IPS-20b (cell line): ENCODE measurements around the gene TRIM58.

Experiments
- H3K27ac ChIP-seq: one replicate; pipeline ENCODE4 v1.5.1; 2013; ENCODE audit warnings: low read length
- H3K27me3 ChIP-seq: 2 replicates; pipeline ENCODE4 v1.6.1; 2013; ENCODE audit warnings: mild to moderate bottlenecking, low read length, inconsistent platforms; ENCODE audit not compliant: insufficient read depth
- H3K36me3 ChIP-seq: 2 replicates; pipeline ENCODE4 v1.6.1; 2013; ENCODE audit warnings: low read depth, mild to moderate bottlenecking, inconsistent platforms, low read length, moderate library complexity; ENCODE audit not compliant: insufficient read depth
- H3K4me1 ChIP-seq: 2 replicates; pipeline ENCODE4 v1.6.1; 2013; ENCODE audit warnings: mild to moderate bottlenecking, control low read depth, inconsistent platforms, low read length, moderate library complexity; ENCODE audit not compliant: insufficient read depth
- H3K4me3 ChIP-seq: 2 replicates; pipeline ENCODE4 v1.5.1; 2013; ENCODE audit warnings: mild to moderate bottlenecking, low read length, inconsistent platforms
- H3K9ac ChIP-seq: 2 replicates; pipeline ENCODE4 v1.6.1; 2013; ENCODE audit warnings: low read depth, mild to moderate bottlenecking, inconsistent platforms, low read length, moderate library complexity
- H3K9me3 ChIP-seq: 2 replicates; pipeline ENCODE4 v1.6.1; 2013; ENCODE audit warnings: mild to moderate bottlenecking, low read depth, low read length, inconsistent platforms; ENCODE audit not compliant: insufficient read depth

Gene TRIM58

DNA sequence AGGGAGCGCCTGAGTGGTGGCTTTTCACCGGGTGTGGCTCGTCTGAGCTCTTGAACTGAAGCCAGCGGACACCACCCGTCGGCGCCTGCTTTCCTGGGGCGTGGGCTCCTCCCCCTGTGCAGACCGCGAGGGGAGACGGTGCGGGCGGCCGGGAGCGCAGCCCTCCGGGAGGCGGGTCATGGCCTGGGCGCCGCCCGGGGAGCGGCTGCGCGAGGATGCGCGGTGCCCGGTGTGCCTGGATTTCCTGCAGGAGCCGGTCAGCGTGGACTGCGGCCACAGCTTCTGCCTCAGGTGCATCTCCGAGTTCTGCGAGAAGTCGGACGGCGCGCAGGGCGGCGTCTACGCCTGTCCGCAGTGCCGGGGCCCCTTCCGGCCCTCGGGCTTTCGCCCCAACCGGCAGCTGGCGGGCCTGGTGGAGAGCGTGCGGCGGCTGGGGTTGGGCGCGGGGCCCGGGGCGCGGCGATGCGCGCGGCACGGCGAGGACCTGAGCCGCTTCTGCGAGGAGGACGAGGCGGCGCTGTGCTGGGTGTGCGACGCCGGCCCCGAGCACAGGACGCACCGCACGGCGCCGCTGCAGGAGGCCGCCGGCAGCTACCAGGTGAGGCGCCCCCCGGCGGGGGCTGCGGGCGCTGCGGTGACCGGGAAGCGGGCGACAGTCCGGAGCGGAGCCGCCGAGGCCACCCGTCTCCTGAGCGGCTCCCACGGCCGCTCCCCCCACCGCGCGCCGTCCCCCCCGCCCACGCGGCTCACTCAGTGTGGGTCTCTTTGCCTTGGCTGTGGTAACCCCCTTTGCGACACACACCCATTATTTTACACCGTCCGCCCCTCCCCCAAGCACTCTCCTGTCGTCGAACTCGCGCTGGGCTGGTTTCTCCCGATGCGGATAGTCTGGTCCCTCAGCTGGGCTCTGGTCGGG lies at the start of gene TRIM58:
Gene TRIM58, plus strand, starts transcription at position 119 of the 916 bp plus-strand sequence. Its CDS starts 60 bp downstream, at position 179.
- H3K9ac ChIP-seq, result peak within 1 kb of the TSS; percentile 37; the same call in 1 of the 2 replicates
- H3K36me3 ChIP-seq, result no peaks in the 10 kb centered on the region
- H3K4me1 ChIP-seq, result no peaks in the 10 kb centered on the region
- H3K9me3 ChIP-seq, result no peaks in the 10 kb centered on the region
- peaks cover 36% of the 10 kb centered on the region for H3K27me3 ChIP-seq
- H3K4me3 ChIP-seq, result peak within 1 kb of the TSS; percentile 70
- H3K27ac ChIP-seq, result no peak within 1 kb of the TSS

GRCh38 chr1:247812637-247813036 lies 44.4 kb upstream of the TRIM58 start:
- no peaks in the 10 kb centered on the region for H3K9me3 ChIP-seq
- no peak overlapping the region for H3K27ac ChIP-seq
- no peak overlapping the region for H3K4me3 ChIP-seq
- H3K4me1 ChIP-seq, result no peaks in the 10 kb centered on the region
- H3K36me3 ChIP-seq, result no peaks in the 10 kb centered on the region
- no peak overlapping the region for H3K9ac ChIP-seq
- H3K27me3 ChIP-seq, result no peaks in the 10 kb centered on the region

GRCh38 chr1:247822060-247822459 lies 34.9 kb upstream of the TRIM58 start:
- Histone ChIP-seq H3K27ac (no peak overlapping the region), H3K9me3 (no peaks in the 10 kb centered on the region), H3K27me3 (no peaks in the 10 kb centered on the region), H3K9ac (peak overlapping the region; percentile 37; the same call in 1 of the 2 replicates), H3K4me1 (peaks cover 17% of the 10 kb centered on the region), H3K4me3 (no peak overlapping the region; the same call in 1 of the 2 replicates), H3K36me3 (no peaks in the 10 kb centered on the region)

DNA sequence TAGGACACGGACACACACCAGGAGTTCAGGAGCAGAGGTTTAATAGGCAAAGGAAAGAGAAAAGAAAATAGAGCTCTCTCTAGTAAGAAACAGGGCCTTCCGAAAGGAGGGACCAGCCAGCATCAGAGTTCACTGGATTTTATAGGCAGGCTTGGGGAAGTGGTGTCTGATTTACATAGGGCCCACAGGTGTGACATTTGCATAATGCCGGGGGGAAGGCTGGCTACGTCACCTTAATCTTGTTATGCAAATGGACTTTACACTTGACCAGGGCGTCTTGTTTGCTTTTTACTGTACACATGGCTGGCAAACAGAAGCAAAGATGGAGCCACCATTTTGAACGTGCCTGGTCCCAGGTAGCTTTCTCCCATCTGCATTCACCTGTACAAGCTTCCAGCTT lies 33.0 kb upstream of the TRIM58 start, which contains the start of gene OR14A16:
Gene OR14A16, minus strand, starts transcription at position 97 of the 400 bp plus-strand sequence. CDS start 8,390 bp downstream, outside the sequence.
- Histone ChIP-seq H3K4me1 (peaks cover 17% of the 10 kb centered on the region), H3K4me3 (peak within 1 kb of the TSS; percentile 45; the same call in 1 of the 2 replicates), H3K9me3 (no peaks in the 10 kb centered on the region), H3K27ac (peak within 1 kb of the TSS; percentile 36), H3K36me3 (no peaks in the 10 kb centered on the region), H3K9ac (no peak within 1 kb of the TSS), H3K27me3 (no peaks in the 10 kb centered on the region)

- Histone ChIP-seq H3K9me3 (no peaks in the 10 kb centered on the region), H3K36me3 (no peaks in the 10 kb centered on the region), H3K4me1 (peaks cover 17% of the 10 kb centered on the region), H3K4me3 (no peak overlapping the region), H3K27ac (no peak overlapping the region), H3K27me3 (no peaks in the 10 kb centered on the region), H3K9ac (no peak overlapping the region)
Measured at GRCh38 chr1:247825362-247825761, 31.6 kb upstream of the TRIM58 start.

- no peaks in the 10 kb centered on the region for H3K36me3 ChIP-seq
- H3K4me3 ChIP-seq, result no peak overlapping the region
- no peaks in the 10 kb centered on the region for H3K27me3 ChIP-seq
- no peak overlapping the region for H3K9ac ChIP-seq
- no peaks in the 10 kb centered on the region for H3K9me3 ChIP-seq
- H3K4me1 ChIP-seq, result peaks cover 1% of the 10 kb centered on the region
- no peak overlapping the region for H3K27ac ChIP-seq
Measured at GRCh38 chr1:247829656-247830055, 27.3 kb upstream of the TRIM58 start.

DNA sequence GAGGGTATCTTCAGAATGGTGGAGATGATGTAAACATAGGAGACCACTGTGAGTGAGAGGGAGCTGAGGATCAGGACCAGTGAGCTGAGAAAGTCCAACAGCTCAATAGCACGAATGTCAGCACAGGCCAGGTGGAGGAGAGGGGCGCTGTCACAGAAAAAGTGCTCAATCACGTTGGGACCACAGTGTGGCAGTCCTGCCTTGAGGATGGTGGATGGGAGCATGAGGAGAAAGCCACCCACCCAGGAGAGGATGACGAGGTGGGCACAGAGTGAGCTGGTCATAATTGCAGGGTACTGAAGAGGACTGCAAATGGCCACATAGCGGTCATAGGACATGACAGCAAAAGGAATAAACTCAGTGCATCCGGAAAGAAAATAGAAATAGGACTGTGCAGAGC lies 23.4 kb upstream of the TRIM58 start:
- Histone ChIP-seq H3K9me3 (no peaks in the 10 kb centered on the region), H3K9ac (no peak overlapping the region), H3K36me3 (no peaks in the 10 kb centered on the region)

GRCh38 chr1:247840818-247841217 lies 16.2 kb upstream of the TRIM58 start:
- no peaks in the 10 kb centered on the region for H3K27me3 ChIP-seq
- no peak overlapping the region for H3K27ac ChIP-seq
- no peak overlapping the region for H3K9ac ChIP-seq
- no peaks in the 10 kb centered on the region for H3K9me3 ChIP-seq
- H3K4me1 ChIP-seq, result peaks cover 10% of the 10 kb centered on the region; the same call in 1 of the 2 replicates
- no peaks in the 10 kb centered on the region for H3K36me3 ChIP-seq
- H3K4me3 ChIP-seq, result no peak overlapping the region

More for the DNA sequence above, 23.4 kb upstream of the TRIM58 start:
- Histone ChIP-seq H3K27me3 (no peaks in the 10 kb centered on the region), H3K4me3 (no peak overlapping the region), H3K4me1 (no peaks in the 10 kb centered on the region), H3K27ac (no peak overlapping the region)

DNA sequence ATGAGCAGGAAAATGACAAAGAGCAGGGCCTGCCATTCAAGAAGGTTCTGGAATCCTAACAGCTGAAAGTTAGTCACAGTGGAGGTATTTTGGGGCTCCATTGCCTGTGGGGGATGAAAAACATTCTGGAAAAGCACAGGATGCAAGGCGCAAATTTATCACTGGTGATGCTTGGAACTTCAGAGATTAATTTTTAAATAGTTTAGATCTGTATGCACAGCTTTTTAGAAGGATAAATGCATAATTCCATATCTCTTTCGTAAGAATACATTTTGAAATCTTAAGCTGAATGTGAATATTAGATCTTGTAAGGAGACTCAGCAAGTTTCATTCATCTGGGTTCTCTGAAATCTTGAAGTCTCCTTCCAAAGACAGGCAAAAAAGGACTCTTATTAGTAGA lies 15.2 kb upstream of the TRIM58 start, which contains the start of gene OR11L1:
Gene OR11L1, minus strand, starts transcription at position 101 of the 400 bp plus-strand sequence. Its CDS starts 0 bp downstream, at position 101.
- H3K4me1 ChIP-seq, result peaks cover 10% of the 10 kb centered on the region; the same call in 1 of the 2 replicates
- H3K4me3 ChIP-seq, result no peak within 1 kb of the TSS
- H3K36me3 ChIP-seq, result no peaks in the 10 kb centered on the region
- no peaks in the 10 kb centered on the region for H3K9me3 ChIP-seq
- no peak within 1 kb of the TSS for H3K27ac ChIP-seq
- no peak within 1 kb of the TSS for H3K9ac ChIP-seq
- H3K27me3 ChIP-seq, result no peaks in the 10 kb centered on the region

- H3K27ac ChIP-seq, result no peak overlapping the region
- no peak overlapping the region for H3K4me3 ChIP-seq
- H3K9me3 ChIP-seq, result no peaks in the 10 kb centered on the region
- no peaks in the 10 kb centered on the region for H3K27me3 ChIP-seq
- no peak overlapping the region for H3K9ac ChIP-seq
- H3K36me3 ChIP-seq, result no peaks in the 10 kb centered on the region
- peaks cover 10% of the 10 kb centered on the region; the same call in 1 of the 2 replicates for H3K4me1 ChIP-seq
Measured at GRCh38 chr1:247843411-247843810, 13.6 kb upstream of the TRIM58 start.

GRCh38 chr1:247845011-247845692 lies 11.8 kb upstream of the TRIM58 start:
- no peak overlapping the region for H3K4me3 ChIP-seq
- H3K27ac ChIP-seq, result no peak overlapping the region
- H3K27me3 ChIP-seq, result no peaks in the 10 kb centered on the region
- no peaks in the 10 kb centered on the region for H3K9me3 ChIP-seq
- peaks cover 10% of the 10 kb centered on the region; the same call in 1 of the 2 replicates for H3K4me1 ChIP-seq
- H3K9ac ChIP-seq, result no peak overlapping the region
- no peaks in the 10 kb centered on the region for H3K36me3 ChIP-seq
